ENCODE measurements around the gene NMRK2.
A peak's percentile ranks its signal among the peaks of the same experiment; 100 is the strongest.

The NMRK2 gene

DNA sequence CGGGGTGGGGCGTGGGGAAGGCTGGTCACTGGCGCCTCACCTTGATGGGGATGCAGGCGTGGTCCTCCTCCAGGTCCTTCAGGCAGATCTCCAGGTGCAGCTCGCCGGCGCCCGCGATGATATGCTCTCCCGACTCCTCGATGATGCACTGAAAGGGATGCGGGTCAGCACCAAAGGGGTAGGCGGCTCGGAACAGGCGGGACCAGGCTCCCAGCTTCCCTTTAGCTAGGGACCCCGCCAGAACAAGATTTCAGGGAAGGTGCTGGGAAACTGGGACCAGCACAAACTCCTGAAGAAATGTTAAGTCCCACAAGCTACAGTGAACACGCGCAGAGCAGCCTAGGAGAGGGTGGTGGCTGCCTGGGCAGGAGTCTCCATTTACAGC lies 46.4 kb downstream of the NMRK2 start:
- no peak for DNase-seq (ENCODE audit: low read depth)
- no peak overlapping the region for H3K4me3 ChIP-seq (ENCODE audit: low read depth, low read length)
- TF ChIP-seq MYC (IDR thresholded peaks at IDR 0.05; ENCODE audit: low read depth, low read length): no peak
- no peak for TF ChIP-seq POLR2A (IDR thresholded peaks at IDR 0.05; ENCODE audit: extremely low read depth, insufficient read length)
- TF ChIP-seq, protein P1, sequence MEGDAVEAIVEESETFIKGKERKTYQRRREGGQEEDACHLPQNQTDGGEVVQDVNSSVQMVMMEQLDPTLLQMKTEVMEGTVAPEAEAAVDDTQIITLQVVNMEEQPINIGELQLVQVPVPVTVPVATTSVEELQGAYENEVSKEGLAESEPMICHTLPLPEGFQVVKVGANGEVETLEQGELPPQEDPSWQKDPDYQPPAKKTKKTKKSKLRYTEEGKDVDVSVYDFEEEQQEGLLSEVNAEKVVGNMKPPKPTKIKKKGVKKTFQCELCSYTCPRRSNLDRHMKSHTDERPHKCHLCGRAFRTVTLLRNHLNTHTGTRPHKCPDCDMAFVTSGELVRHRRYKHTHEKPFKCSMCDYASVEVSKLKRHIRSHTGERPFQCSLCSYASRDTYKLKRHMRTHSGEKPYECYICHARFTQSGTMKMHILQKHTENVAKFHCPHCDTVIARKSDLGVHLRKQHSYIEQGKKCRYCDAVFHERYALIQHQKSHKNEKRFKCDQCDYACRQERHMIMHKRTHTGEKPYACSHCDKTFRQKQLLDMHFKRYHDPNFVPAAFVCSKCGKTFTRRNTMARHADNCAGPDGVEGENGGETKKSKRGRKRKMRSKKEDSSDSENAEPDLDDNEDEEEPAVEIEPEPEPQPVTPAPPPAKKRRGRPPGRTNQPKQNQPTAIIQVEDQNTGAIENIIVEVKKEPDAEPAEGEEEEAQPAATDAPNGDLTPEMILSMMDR (IDR thresholded peaks at IDR 0.05; ENCODE audit: low read depth, low read length): no peak
- TF ChIP-seq, protein P2, sequence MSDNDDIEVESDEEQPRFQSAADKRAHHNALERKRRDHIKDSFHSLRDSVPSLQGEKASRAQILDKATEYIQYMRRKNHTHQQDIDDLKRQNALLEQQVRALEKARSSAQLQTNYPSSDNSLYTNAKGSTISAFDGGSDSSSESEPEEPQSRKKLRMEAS (IDR thresholded peaks at IDR 0.05; ENCODE audit: low read depth, low read length): no peak

DNA sequence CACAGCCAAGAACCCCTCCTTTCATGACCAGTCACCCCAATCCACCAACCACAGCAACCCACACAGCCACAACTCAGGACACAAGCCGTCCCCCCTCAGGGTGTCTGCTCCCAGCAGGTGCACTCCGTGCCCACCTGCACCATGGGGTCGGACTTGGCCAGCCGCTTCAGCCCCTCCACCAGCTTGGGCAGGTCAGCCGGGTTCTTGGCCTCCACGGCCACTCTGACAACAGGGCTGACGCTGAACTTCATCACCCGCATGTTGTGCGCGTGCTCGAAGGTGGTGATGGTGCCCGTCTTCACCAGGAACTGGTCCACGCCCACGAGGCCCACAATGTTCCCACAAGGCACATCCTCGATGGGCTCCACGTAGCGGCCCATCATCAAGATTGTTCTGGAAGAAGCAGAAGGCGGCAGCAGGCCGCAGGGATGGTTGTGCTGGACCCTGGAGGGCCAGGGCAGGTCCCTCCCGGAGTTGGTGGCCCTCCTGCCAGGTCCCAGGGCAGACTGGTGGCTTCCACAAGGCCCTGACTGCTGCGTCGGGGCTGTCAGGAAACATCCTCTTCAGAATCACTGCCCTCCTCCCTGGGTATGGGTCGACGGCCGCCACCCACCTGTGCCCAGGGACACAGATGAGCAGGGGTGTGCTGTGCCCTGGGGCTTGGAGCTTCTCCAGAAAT lies 46.9 kb downstream of the NMRK2 start:
- no peak overlapping the region for H3K4me3 ChIP-seq (ENCODE audit: low read depth, low read length)
- TF ChIP-seq, protein P2 (IDR thresholded peaks at IDR 0.05; ENCODE audit: low read depth, low read length): no peak
- TF ChIP-seq, protein P1 (IDR thresholded peaks at IDR 0.05; ENCODE audit: low read depth, low read length): no peak
- TF ChIP-seq MYC (IDR thresholded peaks at IDR 0.05; ENCODE audit: low read depth, low read length) (no peak), POLR2A (IDR thresholded peaks at IDR 0.05; ENCODE audit: extremely low read depth, insufficient read length) (peak; percentile 22)
- peak; percentile 5 for DNase-seq (ENCODE audit: low read depth)

DNA sequence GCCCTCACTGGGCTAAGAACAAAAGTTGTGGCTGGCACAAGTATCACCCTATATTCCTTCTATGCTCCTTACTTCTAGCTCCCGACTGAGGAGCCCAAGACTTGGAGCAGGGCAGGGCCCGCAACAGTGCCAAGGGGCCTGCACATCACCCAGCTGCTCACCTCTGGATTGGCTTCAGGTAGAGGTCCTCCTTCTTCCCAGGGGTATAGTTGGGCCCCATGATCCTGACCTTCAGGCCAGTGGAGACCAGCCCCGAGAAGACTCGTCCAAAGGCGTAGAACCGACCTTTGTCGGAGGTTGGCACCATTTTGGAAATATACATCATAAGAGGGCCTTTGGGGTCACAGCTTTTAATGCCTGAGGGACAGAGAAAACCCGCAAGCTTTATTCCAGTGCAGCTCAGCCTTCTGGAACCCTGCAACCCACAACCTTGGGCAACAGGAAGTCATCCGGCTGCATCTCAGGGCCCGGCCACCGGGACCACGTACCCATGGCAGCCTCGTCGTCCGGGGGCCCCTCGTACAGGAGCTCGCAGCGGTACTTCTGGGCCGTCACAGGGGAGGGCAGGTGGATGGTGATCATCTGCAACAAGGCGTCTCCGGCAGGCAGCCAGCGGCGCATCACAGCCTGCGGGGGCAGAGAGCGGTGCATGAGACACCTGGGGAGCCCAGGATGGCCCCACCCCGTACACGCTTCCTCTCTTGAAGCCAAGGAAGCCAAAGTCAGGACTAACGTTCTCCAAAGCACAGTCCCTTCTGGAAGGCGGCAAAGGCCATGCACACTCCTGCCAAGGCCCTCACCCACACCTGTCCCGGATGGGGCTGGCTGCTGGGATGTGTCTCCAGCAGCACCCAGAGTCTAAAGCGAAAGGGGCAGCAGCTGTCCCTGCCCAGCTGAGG lies 47.7 kb downstream of the NMRK2 start:
- TF ChIP-seq MYC (IDR thresholded peaks at IDR 0.05; ENCODE audit: low read depth, low read length): no peak
- TF ChIP-seq, protein P2 (IDR thresholded peaks at IDR 0.05; ENCODE audit: low read depth, low read length): no peak
- TF ChIP-seq, protein P1 (IDR thresholded peaks at IDR 0.05; ENCODE audit: low read depth, low read length): no peak
- TF ChIP-seq POLR2A (IDR thresholded peaks at IDR 0.05; ENCODE audit: extremely low read depth, insufficient read length): no peak
- H3K4me3 ChIP-seq (ENCODE audit: low read depth, low read length): no peak overlapping the region
- DNase-seq (ENCODE audit: low read depth): no peak

DNA sequence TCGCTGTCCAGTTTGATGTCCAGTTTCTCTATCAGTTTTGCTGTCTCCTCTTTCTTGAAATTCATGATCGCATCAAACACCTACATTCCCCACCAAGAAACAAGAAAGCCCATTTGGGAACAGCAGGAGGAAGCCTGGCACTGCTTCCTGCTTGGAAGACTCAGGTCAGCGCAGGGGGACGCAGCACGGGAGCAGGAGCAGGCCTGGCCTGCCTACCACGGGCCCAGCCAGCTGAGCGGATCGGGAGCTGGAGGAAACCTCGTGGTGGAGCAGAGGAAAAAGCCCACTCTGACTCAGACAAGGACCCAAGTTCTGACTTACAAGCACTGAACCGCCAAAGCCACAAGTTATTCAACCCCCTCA lies 48.5 kb downstream of the NMRK2 start:
- TF ChIP-seq MYC (IDR thresholded peaks at IDR 0.05; ENCODE audit: low read depth, low read length) (no peak), POLR2A (IDR thresholded peaks at IDR 0.05; ENCODE audit: extremely low read depth, insufficient read length) (no peak)
- peak; percentile 10 for DNase-seq (ENCODE audit: low read depth)
- no peak overlapping the region for H3K4me3 ChIP-seq (ENCODE audit: low read depth, low read length)

DNA sequence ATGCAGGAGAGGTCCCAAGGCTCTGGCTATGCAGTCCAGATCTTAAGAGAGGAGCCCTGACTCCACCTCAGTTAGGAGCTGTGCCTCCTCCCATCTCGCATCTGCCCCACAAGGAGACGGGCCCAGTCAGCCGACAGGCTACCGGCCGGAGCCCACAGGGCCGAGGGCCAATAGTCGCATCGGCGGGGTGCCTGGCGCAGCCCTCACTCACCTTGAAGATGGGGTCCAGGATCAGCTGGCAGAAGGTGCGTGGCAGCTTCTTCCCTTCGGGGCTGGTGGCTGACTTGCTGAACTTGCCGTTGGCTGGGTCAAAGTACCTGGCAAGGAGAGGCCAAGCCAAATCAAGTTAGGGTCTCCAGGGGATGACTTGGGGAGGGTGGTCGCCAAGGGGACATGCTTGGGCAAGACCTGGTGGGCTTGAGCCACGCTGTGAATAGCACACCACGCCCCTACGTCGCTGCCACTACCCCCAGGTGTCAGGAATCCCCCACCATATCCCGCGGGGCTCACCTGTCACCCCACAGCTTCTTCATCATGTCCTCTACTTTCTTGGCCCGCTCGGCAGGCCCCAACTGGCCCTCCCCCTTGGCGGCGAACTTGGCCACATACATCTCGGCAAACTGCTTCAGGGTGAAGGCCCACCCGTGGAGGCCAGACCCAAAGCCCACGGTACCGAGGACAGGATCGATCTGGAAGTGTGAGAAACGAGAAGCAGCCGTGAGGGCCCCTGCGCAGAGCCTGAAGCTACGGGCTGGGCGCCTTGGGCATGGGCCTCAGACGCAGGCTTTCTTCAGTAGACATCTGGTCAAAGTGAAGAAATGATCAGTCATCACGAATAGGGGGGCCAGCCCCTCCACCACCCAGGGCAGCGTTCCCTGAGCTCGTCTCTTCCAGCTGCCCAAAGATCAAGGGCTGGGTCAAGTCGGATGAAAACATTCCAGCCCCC lies 49.1 kb downstream of the NMRK2 start:
- no peak overlapping the region for H3K4me3 ChIP-seq (ENCODE audit: low read depth, low read length)
- no peak for DNase-seq (ENCODE audit: low read depth)
- no peak for TF ChIP-seq MYC (IDR thresholded peaks at IDR 0.05; ENCODE audit: low read depth, low read length)
- TF ChIP-seq, protein P1 (IDR thresholded peaks at IDR 0.05; ENCODE audit: low read depth, low read length): no peak
- TF ChIP-seq, protein P2 (IDR thresholded peaks at IDR 0.05; ENCODE audit: low read depth, low read length): no peak
- no peak for TF ChIP-seq POLR2A (IDR thresholded peaks at IDR 0.05; ENCODE audit: extremely low read depth, insufficient read length)
